H9 (cell line): Measurements from ENCODE around the gene MPG. TPM values are rescaled to one million over a fixed set of nuclear protein-coding genes. Genes with fewer than 3 reads are reported as not detected.

Source experiments
- DNase-seq: peaks from one replicate; pipeline ENCODE4 v3.0.0-alpha.2; 2017
- H2AFZ ChIP-seq: one replicate; pipeline ENCODE4 v1.6.1; 2013; ENCODE audit warnings: mild to moderate bottlenecking, low read length, control low read depth, moderate library complexity
- H2AK5ac ChIP-seq: 2 replicates; pipeline ENCODE4 v1.6.1; 2013; ENCODE audit warnings: low read length, control low read depth, mixed read lengths; ENCODE audit not compliant: insufficient read length
- H2BK120ac ChIP-seq: one replicate; pipeline ENCODE4 v1.6.1; 2013; ENCODE audit warnings: low read depth, mild to moderate bottlenecking, low read length, control low read depth, inconsistent platforms; ENCODE audit not compliant: poor library complexity, severe bottlenecking
- H2BK12ac ChIP-seq: 2 replicates; pipeline ENCODE4 v1.6.1; 2013; ENCODE audit warnings: low read length, control low read depth, mixed read lengths, low read depth; ENCODE audit not compliant: insufficient read length
- H2BK15ac ChIP-seq: 2 replicates; pipeline ENCODE4 v1.6.1; 2013; ENCODE audit warnings: low read depth, low read length, control low read depth
- H2BK20ac ChIP-seq: one replicate; pipeline ENCODE4 v1.6.1; 2013; ENCODE audit warnings: low read depth, mild to moderate bottlenecking, low read length, control low read depth, inconsistent platforms; ENCODE audit not compliant: poor library complexity, severe bottlenecking
- H2BK5ac ChIP-seq: 2 replicates; pipeline ENCODE4 v1.6.1; 2013; ENCODE audit warnings: low read length, control low read depth, mixed read lengths; ENCODE audit not compliant: insufficient read length
- H3K14ac ChIP-seq: 2 replicates; pipeline ENCODE4 v1.6.1; 2013; ENCODE audit warnings: low read length, control low read depth; ENCODE audit not compliant: insufficient read depth
- H3K18ac ChIP-seq: 2 replicates; pipeline ENCODE4 v1.6.1; 2013; ENCODE audit warnings: low read depth, mild to moderate bottlenecking, mixed read lengths, low read length, control low read depth; ENCODE audit not compliant: insufficient read length
- H3K23ac ChIP-seq: 2 replicates; pipeline ENCODE4 v1.6.1; 2013; ENCODE audit warnings: low read length, control low read depth, mixed read lengths, low read depth; ENCODE audit not compliant: insufficient read length
- H3K23me2 ChIP-seq: 2 replicates; pipeline ENCODE4 v1.6.1; 2013; ENCODE audit warnings: low read depth, mild to moderate bottlenecking, mixed read lengths, low read length, control low read depth; ENCODE audit not compliant: insufficient read length, poor library complexity, severe bottlenecking
- H3K27ac ChIP-seq: 2 replicates; pipeline ENCODE4 v1.5.1; 2013; ENCODE audit warnings: low read length, control low read depth, mixed read lengths, low read depth; ENCODE audit not compliant: insufficient read length
- H3K27me3 ChIP-seq: 2 replicates; pipeline ENCODE4 v1.6.1; 2013; ENCODE audit warnings: low read length, control low read depth, inconsistent platforms; ENCODE audit not compliant: insufficient read depth
- H3K4ac ChIP-seq: 2 replicates; pipeline ENCODE4 v1.6.1; 2013; ENCODE audit warnings: low read depth, mild to moderate bottlenecking, control low read depth, inconsistent platforms, low read length, moderate library complexity
- H3K4me1 ChIP-seq: 2 replicates; pipeline ENCODE4 v1.6.1; 2013; ENCODE audit warnings: low read length, control low read depth, inconsistent platforms; ENCODE audit not compliant: insufficient read depth
- H3K4me2 ChIP-seq: 2 replicates; pipeline ENCODE4 v1.6.1; 2013; ENCODE audit warnings: low read length, control low read depth, mixed read lengths; ENCODE audit not compliant: insufficient read length, insufficient read depth
- H3K56ac ChIP-seq: 2 replicates; pipeline ENCODE4 v1.6.1; 2013; ENCODE audit warnings: low read depth, mild to moderate bottlenecking, mixed read lengths, low read length, control low read depth; ENCODE audit not compliant: insufficient read length
- H3K79me1 ChIP-seq: 2 replicates; pipeline ENCODE4 v1.6.1; 2013; ENCODE audit warnings: low read depth, mild to moderate bottlenecking, moderate library complexity, low read length, control low read depth, inconsistent platforms; ENCODE audit not compliant: insufficient read depth, poor library complexity, severe bottlenecking
- H3K79me2 ChIP-seq: 2 replicates; pipeline ENCODE4 v1.6.1; 2013; ENCODE audit warnings: low read length, control low read depth, inconsistent platforms; ENCODE audit not compliant: insufficient read depth
- H3K9ac ChIP-seq: 2 replicates; pipeline ENCODE4 v1.6.1; 2013; ENCODE audit warnings: low read length, control low read depth, mixed read lengths; ENCODE audit not compliant: insufficient read length; ENCODE audit errors: extremely low read depth
- H3K9me3 ChIP-seq: one replicate; pipeline ENCODE4 v1.6.1; 2013; ENCODE audit warnings: low read depth, low read length, inconsistent platforms; ENCODE audit not compliant: control insufficient read depth
- H3T11ph ChIP-seq: one replicate; pipeline ENCODE4 v1.6.1; 2013; ENCODE audit warnings: mild to moderate bottlenecking, low read length, control low read depth, inconsistent platforms
- H4K20me1 ChIP-seq: one replicate; pipeline ENCODE4 v1.6.1; 2013; ENCODE audit not compliant: control insufficient read depth, insufficient read length, insufficient read depth
- H4K5ac ChIP-seq: 2 replicates; pipeline ENCODE4 v1.6.1; 2013; ENCODE audit warnings: low read depth, mild to moderate bottlenecking, mixed read lengths, low read length, control low read depth; ENCODE audit not compliant: insufficient read length
- H4K8ac ChIP-seq: replicated peaks from 2 replicates; pipeline ENCODE4 v1.6.1; 2013; ENCODE audit warnings: low read length, control low read depth, mixed read lengths, low read depth; ENCODE audit not compliant: insufficient read length
- H4K91ac ChIP-seq: 2 replicates; pipeline ENCODE4 v1.6.1; 2013; ENCODE audit warnings: low read depth, mild to moderate bottlenecking, moderate library complexity, mixed read lengths, low read length, control low read depth; ENCODE audit not compliant: insufficient read length
- H3K27ac Mint-ChIP-seq, 3 experiments: 2 replicates in 2 of 3; 3 replicates in 1 of 3; pipeline ENCODE4 v1.8.0; 2020 to 2021; ENCODE audit warnings: mixed read lengths in 3 of 3, mild to moderate bottlenecking in 1 of 3, moderate library complexity in 1 of 3
- H3K27me3 Mint-ChIP-seq: 2 replicates; pipeline ENCODE4 v1.8.0; 2021; ENCODE audit warnings: low read depth, mild to moderate bottlenecking, moderate library complexity, mixed read lengths
- H3K36me3 Mint-ChIP-seq, 3 experiments: 2 replicates in 2 of 3; 3 replicates in 1 of 3; pipeline ENCODE4 v1.8.0; 2020 to 2021; ENCODE audit warnings: low read depth in 3 of 3, mixed read lengths in 3 of 3; ENCODE audit not compliant: insufficient read depth in 1 of 3
- H3K4me1 Mint-ChIP-seq, 2 experiments: 2 replicates each; pipeline ENCODE4 v1.8.0; 2020; ENCODE audit warnings: mixed read lengths in 2 of 2
- H3K4me3 Mint-ChIP-seq, 2 experiments: 2 replicates in 1 of 2; 3 replicates in 1 of 2; pipeline ENCODE4 v1.8.0; 2020 to 2021; ENCODE audit warnings: mild to moderate bottlenecking in 2 of 2, mixed read lengths in 2 of 2, moderate library complexity in 1 of 2
- H3K9me3 Mint-ChIP-seq, 2 experiments: 2 replicates in 1 of 2; 3 replicates in 1 of 2; pipeline ENCODE4 v1.8.0; 2020; ENCODE audit warnings: mild to moderate bottlenecking in 2 of 2, mixed read lengths in 2 of 2, moderate library complexity in 1 of 2
- WGBS: extraction: QIAGEN DNeasy Blood & Tissue Kit; methylation state at CpG from one replicate; pipeline ENCODE4 v1.1.7; 2013; ENCODE audit warnings: missing lambda C conversion rate, low lambda C conversion rate, mixed read lengths; ENCODE audit not compliant: insufficient read length; ENCODE audit errors: extremely low coverage; 5-methylcytosine and 5-hydroxymethylcytosine counted together
- total RNA-seq: library from RNA; stranded (reverse); gene quantifications from 2 replicates; pipeline ENCODE4 v1.2.1, GENCODE V29; 2021
- TF ChIP-seq, protein P1 (sequence below): fragments of 200-600 bp; sonication (generic); conservative IDR thresholded peaks from 3 replicates; pipeline ENCODE4 v1.8.0; 2021; ENCODE audit warnings: antibody characterized with exemption, mild to moderate bottlenecking

Gene MPG
- total RNA-seq, 1 experiment from 2014 or later, result 39.1 TPM

DNA sequence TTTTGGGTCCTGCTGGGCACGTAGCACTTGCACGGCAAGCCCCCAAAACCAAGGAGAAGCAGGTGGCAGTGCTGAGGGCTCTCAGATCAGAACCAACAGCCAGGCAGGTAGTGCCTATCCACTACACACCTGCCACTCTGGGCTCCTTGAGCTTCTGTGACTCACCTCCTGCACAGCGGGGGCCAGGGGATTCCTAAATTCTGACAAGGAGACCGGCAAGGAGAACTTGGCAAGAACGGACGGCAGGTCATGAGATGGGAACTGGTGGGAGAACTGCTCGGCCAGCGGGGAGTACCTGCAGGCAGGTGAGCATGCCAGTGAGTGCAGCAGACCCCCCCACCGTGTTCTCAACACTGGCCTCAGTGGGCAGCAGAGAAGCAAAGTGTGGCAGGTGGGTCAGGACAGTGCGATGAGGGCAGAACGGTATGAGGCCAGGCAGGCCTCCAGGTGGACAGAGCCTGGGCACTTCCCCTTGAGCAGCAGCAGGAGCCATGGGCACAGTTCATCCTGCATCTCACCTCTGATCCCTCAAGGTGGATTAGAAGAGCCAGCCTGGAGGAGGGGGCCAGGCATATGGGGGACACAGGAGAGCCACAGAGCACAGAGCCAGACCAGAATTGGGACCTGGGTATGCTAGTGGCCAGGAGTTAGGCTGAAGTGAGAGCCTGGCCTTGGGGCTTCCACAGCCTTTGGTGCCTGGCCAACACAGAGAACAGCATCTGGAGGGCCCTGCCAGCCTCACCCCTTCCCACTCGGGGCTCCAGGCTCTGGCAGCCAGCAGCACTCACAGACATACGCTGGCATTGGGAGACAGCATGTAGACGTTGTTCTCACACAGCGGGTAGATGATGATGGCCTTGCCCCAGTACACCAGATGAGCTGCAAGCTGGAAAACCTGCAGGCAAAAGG lies 14.7 kb downstream of the MPG start:
- Histone ChIP-seq H3K9me3 (no peaks in the 10 kb centered on the region), H2BK5ac (no peak overlapping the region), H3K27me3 (no peaks in the 10 kb centered on the region), H3K23me2 (no peaks in the 10 kb centered on the region), H3K79me1 (no peaks in the 10 kb centered on the region), H3K56ac (no peak overlapping the region), H4K8ac (no peak overlapping the region), H4K20me1 (no peaks in the 10 kb centered on the region), H3T11ph (no peak overlapping the region), H4K5ac (no peak overlapping the region), H3K23ac (no peak overlapping the region), H2BK12ac (no peak overlapping the region), H3K18ac (no peak overlapping the region), H3K4me1 (no peaks in the 10 kb centered on the region), H3K14ac (no peak overlapping the region), H3K9ac (no peak overlapping the region), H3K4ac (no peak overlapping the region), H3K27ac (no peak overlapping the region), H2AK5ac (no peak overlapping the region), H2BK15ac (no peak overlapping the region), H3K4me2 (no peak overlapping the region), H2BK20ac (no peak overlapping the region), H4K91ac (no peak overlapping the region), H2AFZ (no peak overlapping the region), H2BK120ac (no peak overlapping the region), H3K79me2 (no peaks in the 10 kb centered on the region)
- TF ChIP-seq, protein P1, sequence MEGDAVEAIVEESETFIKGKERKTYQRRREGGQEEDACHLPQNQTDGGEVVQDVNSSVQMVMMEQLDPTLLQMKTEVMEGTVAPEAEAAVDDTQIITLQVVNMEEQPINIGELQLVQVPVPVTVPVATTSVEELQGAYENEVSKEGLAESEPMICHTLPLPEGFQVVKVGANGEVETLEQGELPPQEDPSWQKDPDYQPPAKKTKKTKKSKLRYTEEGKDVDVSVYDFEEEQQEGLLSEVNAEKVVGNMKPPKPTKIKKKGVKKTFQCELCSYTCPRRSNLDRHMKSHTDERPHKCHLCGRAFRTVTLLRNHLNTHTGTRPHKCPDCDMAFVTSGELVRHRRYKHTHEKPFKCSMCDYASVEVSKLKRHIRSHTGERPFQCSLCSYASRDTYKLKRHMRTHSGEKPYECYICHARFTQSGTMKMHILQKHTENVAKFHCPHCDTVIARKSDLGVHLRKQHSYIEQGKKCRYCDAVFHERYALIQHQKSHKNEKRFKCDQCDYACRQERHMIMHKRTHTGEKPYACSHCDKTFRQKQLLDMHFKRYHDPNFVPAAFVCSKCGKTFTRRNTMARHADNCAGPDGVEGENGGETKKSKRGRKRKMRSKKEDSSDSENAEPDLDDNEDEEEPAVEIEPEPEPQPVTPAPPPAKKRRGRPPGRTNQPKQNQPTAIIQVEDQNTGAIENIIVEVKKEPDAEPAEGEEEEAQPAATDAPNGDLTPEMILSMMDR, result no peak
- Mint-ChIP-seq H3K9me3 (no peaks in the 10 kb centered on the region; a peak in 1 of 5 replicates), H3K27ac (peak overlapping the region in 2 of 3 experiments; percentile 49 to 79; a peak in 4 of 7 replicates), H3K36me3 (peaks cover 0 to 34% (median 19%) of the 10 kb centered on the region in 3 experiments), H3K4me1 (peaks cover 0 to 2% of the 10 kb centered on the region in 2 experiments; a peak in 1 of 4 replicates), H3K27me3 (no peaks in the 10 kb centered on the region), H3K4me3 (no peak overlapping the region)
- no peak for DNase-seq
- no CpG with 5 or more reads among the region's 15 CpGs for WGBS
